SK-N-SH treated with all-trans-retinoic acid at 6 μM for 48 hours (cell line): ENCODE results near the gene RABEPK.
"Not testable (repeated sequence)": the region's sequence is repeated elsewhere in the genome, so short reads cannot be mapped to it uniquely, and the experiment has no call there.

Experiments used
- ATAC-seq: fragments of 200-7000 bp; cut with Tn5 transposase; 3 replicates; pipeline ENCODE4 v1.9.1; 2020; ENCODE audit warnings: mild to moderate bottlenecking, moderate library complexity
- ARNTL ChIP-seq: fragments of 450-650 bp; formaldehyde crosslinking; IDR thresholded peaks from 2 replicates; pipeline ENCODE4 v1.5.0; 2020; ENCODE audit warnings: low read depth, mild to moderate bottlenecking, moderate library complexity, borderline replicate concordance
- BACH2 ChIP-seq: fragments of 250-450 bp; sonication (Bioruptor Pico); IDR thresholded peaks from 2 replicates; pipeline ENCODE4 v1.9.0; 2021; ENCODE audit warnings: mild to moderate bottlenecking, borderline replicate concordance
- CREB5 ChIP-seq: fragments of 250-450 bp; sonication (Bioruptor Pico); IDR thresholded peaks from 2 replicates; pipeline ENCODE4 v1.5.1; 2020; ENCODE audit warnings: low read depth, mild to moderate bottlenecking, moderate library complexity
- CSDC2 ChIP-seq: fragments of 250-450 bp; sonication (Bioruptor Pico); IDR thresholded peaks from 2 replicates; pipeline ENCODE4 v1.5.0; 2020; ENCODE audit warnings: mild to moderate bottlenecking, moderate library complexity
- CSRNP3 ChIP-seq: fragments of 250-450 bp; sonication (Bioruptor Pico); IDR thresholded peaks from 2 replicates; pipeline ENCODE4 v1.5.1; 2021; ENCODE audit warnings: mild to moderate bottlenecking, moderate library complexity
- ESRRG ChIP-seq: fragments of 250-450 bp; sonication (Bioruptor Pico); IDR thresholded peaks from 2 replicates; pipeline ENCODE4 v1.6.1; 2021; ENCODE audit warnings: mild to moderate bottlenecking
- GLIS3 ChIP-seq: fragments of 250-450 bp; sonication (Bioruptor Pico); IDR thresholded peaks from 2 replicates; pipeline ENCODE4 v1.5.0; 2020; ENCODE audit warnings: mild to moderate bottlenecking, moderate library complexity
- ISL1 ChIP-seq: fragments of 250-450 bp; sonication (Bioruptor Pico); IDR thresholded peaks from 2 replicates; pipeline ENCODE4 v2.1.2; 2022; ENCODE audit warnings: mild to moderate bottlenecking, moderate library complexity
- OSR1 ChIP-seq: fragments of 250-450 bp; sonication (Bioruptor Pico); IDR thresholded peaks from 2 replicates; pipeline ENCODE4 v1.8.0; 2022; ENCODE audit warnings: moderate library complexity, mild to moderate bottlenecking, inconsistent platforms
- PATZ1 ChIP-seq: fragments of 250-450 bp; sonication (Bioruptor Pico); IDR thresholded peaks from 2 replicates; pipeline ENCODE4 v1.8.0; 2020; ENCODE audit warnings: mild to moderate bottlenecking, moderate library complexity, borderline replicate concordance
- PPARA ChIP-seq: fragments of 250-450 bp; sonication (Bioruptor Pico); IDR thresholded peaks from 2 replicates; pipeline ENCODE4 v1.5.0; 2020; ENCODE audit warnings: mild to moderate bottlenecking, borderline replicate concordance
- RARB ChIP-seq: fragments of 250-450 bp; sonication (Bioruptor Pico); IDR thresholded peaks from 2 replicates; pipeline ENCODE4 v1.8.0; 2021; ENCODE audit warnings: mild to moderate bottlenecking, moderate library complexity
- SNAI2 ChIP-seq: fragments of 250-450 bp; sonication (Bioruptor Pico); IDR thresholded peaks from 2 replicates; pipeline ENCODE4 v1.5.0; 2020; ENCODE audit warnings: mild to moderate bottlenecking, moderate library complexity
- TCF4 ChIP-seq: fragments of 250-450 bp; sonication (Bioruptor Pico); IDR thresholded peaks from 2 replicates; pipeline ENCODE4 v1.8.0; 2021; ENCODE audit warnings: mild to moderate bottlenecking, moderate library complexity, borderline replicate concordance
- TOX ChIP-seq: fragments of 250-450 bp; sonication (Bioruptor Pico); IDR thresholded peaks from 2 replicates; pipeline ENCODE4 v1.8.0; 2021; ENCODE audit warnings: mild to moderate bottlenecking, moderate library complexity, borderline replicate concordance
- TSHZ2 ChIP-seq: fragments of 250-450 bp; sonication (Bioruptor Pico); IDR thresholded peaks from 2 replicates; pipeline ENCODE4 v1.5.0; 2020; ENCODE audit warnings: mild to moderate bottlenecking, moderate library complexity
- ZNF565 ChIP-seq: fragments of 450-650 bp; formaldehyde crosslinking; conservative IDR thresholded peaks from 2 replicates; pipeline ENCODE4 v1.5.0; 2020; ENCODE audit warnings: low read depth, mild to moderate bottlenecking, moderate library complexity
- ZNF70 ChIP-seq: fragments of 450-650 bp; formaldehyde crosslinking; IDR thresholded peaks from 2 replicates; pipeline ENCODE4 v1.5.0; 2020; ENCODE audit warnings: mild to moderate bottlenecking, moderate library complexity

RABEPK gene

GRCh38 chr9:125172031-125172755 lies 28.1 kb upstream of the RABEPK start:
- no peak for ATAC-seq
- TF ChIP-seq GLIS3 (CRISPR knock-in tag), result no peak
- no peak for TF ChIP-seq TSHZ2 (CRISPR knock-in tag)

- peak; percentile 78 for ATAC-seq
- no peak for TF ChIP-seq SNAI2 (CRISPR knock-in tag)
- TF ChIP-seq ARNTL (CRISPR knock-in tag), result no peak
- TF ChIP-seq PPARA (CRISPR knock-in tag), result no peak
- TF ChIP-seq PATZ1 (CRISPR knock-in tag), result no peak
- TF ChIP-seq, all 23 proteins: peak for 0
These were observed 23.7 kb upstream of the RABEPK start for GRCh38 chr9:125176636-125177035.

- ATAC-seq, result no peak
- TF ChIP-seq ISL1 (CRISPR knock-in tag), result no peak
- TF ChIP-seq ESRRG (CRISPR knock-in tag), result no peak
- TF ChIP-seq TOX (CRISPR knock-in tag), result no peak
- TF ChIP-seq RARB (CRISPR knock-in tag), result no peak
- TF ChIP-seq TSHZ2 (CRISPR knock-in tag), result no peak
- TF ChIP-seq BACH2 (CRISPR knock-in tag), result no peak
- TF ChIP-seq OSR1 (CRISPR knock-in tag), result no peak
- TF ChIP-seq ZNF565 (CRISPR knock-in tag), result no peak
These were observed 22.5 kb upstream of the RABEPK start for GRCh38 chr9:125177888-125178287.

- not testable (repeated sequence) for ATAC-seq
These were observed 20.6 kb upstream of the RABEPK start for GRCh38 chr9:125179776-125180175.

- no peak for ATAC-seq
- no peak for TF ChIP-seq CREB5 (CRISPR knock-in tag)
- TF ChIP-seq ISL1 (CRISPR knock-in tag), result no peak
- TF ChIP-seq CSDC2 (CRISPR knock-in tag), result no peak
- TF ChIP-seq CSRNP3, result no peak
- no peak for TF ChIP-seq TSHZ2 (CRISPR knock-in tag)
- no peak for TF ChIP-seq BACH2 (CRISPR knock-in tag)
- TF ChIP-seq TCF4 (CRISPR knock-in tag), result no peak
- TF ChIP-seq ZNF70 (CRISPR knock-in tag), result no peak
- TF ChIP-seq SNAI2 (CRISPR knock-in tag), result no peak
These were observed 19.5 kb upstream of the RABEPK start for GRCh38 chr9:125180876-125181275.
